VCaP (cell line): ENCODE data around the gene GPSM1.

ENCODE experiments used
- H3K27ac ChIP-seq: fragments of 450-650 bp; 2 replicates; pipeline ENCODE4 v1.5.1; 2017
- CTCF ChIP-seq: fragments of 450-650 bp; conservative IDR thresholded peaks from 2 replicates; pipeline ENCODE4 v1.5.1; 2017; ENCODE audit warnings: mild to moderate bottlenecking, moderate library complexity

Gene GPSM1

GRCh38 chr9:136311051-136312008, 16.0 kb upstream of the GPSM1 start:
- H3K27ac ChIP-seq = no peak overlapping the region
- TF ChIP-seq CTCF = no peak

- no peak overlapping the region for H3K27ac ChIP-seq
- no peak for TF ChIP-seq CTCF
Measured at GRCh38 chr9:136312009-136312375, 15.3 kb upstream of the GPSM1 start.

GRCh38 chr9:136312436-136312835, 14.9 kb upstream of the GPSM1 start:
- peak; percentile 58 for TF ChIP-seq CTCF
- no peak overlapping the region for H3K27ac ChIP-seq

GRCh38 chr9:136313111-136314055, 14.0 kb upstream of the GPSM1 start:
- TF ChIP-seq CTCF = no peak
- no peak overlapping the region for H3K27ac ChIP-seq

- no peak for TF ChIP-seq CTCF
- no peak overlapping the region for H3K27ac ChIP-seq
Measured at GRCh38 chr9:136314056-136314416, 13.3 kb upstream of the GPSM1 start.

- TF ChIP-seq CTCF = no peak
- H3K27ac ChIP-seq = no peak overlapping the region
Measured at GRCh38 chr9:136314944-136315343, 12.4 kb upstream of the GPSM1 start.

- no peak for TF ChIP-seq CTCF
- no peak overlapping the region for H3K27ac ChIP-seq
Measured at GRCh38 chr9:136316271-136316751, 11.0 kb upstream of the GPSM1 start.
